OCI-LY1 (cell line): ENCODE measurements around the gene HSF4.

Experiments
- H2AFZ ChIP-seq: fragments of 200-600 bp; sonication (generic), shearing (Covaris generic); 2 replicates; pipeline ENCODE4 v1.6.0; 2014; ENCODE audit warnings: antibody characterized with exemption, mild to moderate bottlenecking, low read length
- H3F3A ChIP-seq: fragments of 200-600 bp; sonication (generic), shearing (Covaris generic); 2 replicates; pipeline ENCODE4 v1.6.0; 2014; ENCODE audit warnings: mild to moderate bottlenecking, antibody characterized with exemption, low read length, moderate library complexity; ENCODE audit not compliant: insufficient read depth
- H3K27ac ChIP-seq: fragments of 200-600 bp; sonication (generic); 2 replicates; pipeline ENCODE4 v1.5.1; 2014; ENCODE audit warnings: low read length, mixed run types, mild to moderate bottlenecking, low read depth; ENCODE audit not compliant: poor library complexity, severe bottlenecking
- H3K27me3 ChIP-seq: fragments of 200-600 bp; sonication (generic); 2 replicates; pipeline ENCODE4 v1.6.0; 2014; ENCODE audit warnings: antibody characterized with exemption, mild to moderate bottlenecking, low read length, moderate library complexity; ENCODE audit not compliant: insufficient read depth
- H3K36me3 ChIP-seq: fragments of 200-600 bp; sonication (generic); 2 replicates; pipeline ENCODE4 v1.6.1; 2014; ENCODE audit warnings: mild to moderate bottlenecking, antibody characterized with exemption, low read length, moderate library complexity, mixed read lengths; ENCODE audit not compliant: insufficient read depth
- H3K4me1 ChIP-seq: fragments of 200-600 bp; sonication (generic); 2 replicates; pipeline ENCODE4 v1.5.1; 2014; ENCODE audit warnings: mild to moderate bottlenecking, low read length, moderate library complexity; ENCODE audit not compliant: insufficient read depth, severe bottlenecking
- H3K4me2 ChIP-seq: fragments of 200-600 bp; sonication (generic), shearing (Covaris generic); 2 replicates; pipeline ENCODE4 v1.6.1; 2014; ENCODE audit warnings: low read length
- H3K4me3 ChIP-seq: fragments of 200-600 bp; sonication (generic); 2 replicates; pipeline ENCODE4 v1.5.1; 2014; ENCODE audit warnings: low read length, low read depth, mild to moderate bottlenecking, mixed read lengths; ENCODE audit not compliant: poor library complexity, severe bottlenecking
- H3K79me2 ChIP-seq: fragments of 200-600 bp; shearing (Covaris generic); 2 replicates; pipeline ENCODE4 v1.6.1; 2016; ENCODE audit warnings: mixed run types, low read length, mixed read lengths; ENCODE audit not compliant: insufficient read depth
- H3K9ac ChIP-seq: fragments of 200-600 bp; sonication (generic), shearing (Covaris generic); 2 replicates; pipeline ENCODE4 v1.6.1; 2014; ENCODE audit warnings: mild to moderate bottlenecking, low read length, mixed read lengths
- H3K9me2 ChIP-seq: fragments of 200-600 bp; sonication (generic), shearing (Covaris generic); 2 replicates; pipeline ENCODE4 v1.6.1; 2014; ENCODE audit warnings: low read depth, mild to moderate bottlenecking, low read length, mixed read lengths
- H3K9me3 ChIP-seq: fragments of 200-600 bp; shearing (Covaris generic); 2 replicates; pipeline ENCODE4 v1.6.1; 2014; ENCODE audit warnings: low read length, mixed read lengths
- H4K20me1 ChIP-seq: fragments of 200-600 bp; sonication (generic), shearing (Covaris generic); 2 replicates; pipeline ENCODE4 v1.6.0; 2016; ENCODE audit warnings: mild to moderate bottlenecking, low read length; ENCODE audit not compliant: insufficient read depth
- CTCF ChIP-seq: fragments of 200-600 bp; sonication (generic), shearing (Covaris generic); IDR thresholded peaks from 2 replicates; pipeline ENCODE4 v1.5.1; 2017; ENCODE audit warnings: mild to moderate bottlenecking, antibody characterized with exemption, low read length, moderate library complexity, mixed read lengths
- EZH2 ChIP-seq: fragments of 200-600 bp; sonication (generic), shearing (Covaris generic); IDR thresholded peaks from 2 replicates; pipeline ENCODE4 v1.8.0; 2017; ENCODE audit warnings: borderline replicate concordance, mixed run types, mild to moderate bottlenecking, antibody characterized with exemption, low read length, moderate library complexity, mixed read lengths

HSF4 gene

GRCh38 chr16:67202426-67202825 is 37.9 kb downstream of the HSF4 start:
- Histone ChIP-seq H3K9me3 (no peaks in the 10 kb centered on the region), H3K4me1 (peaks cover 16% of the 10 kb centered on the region), H3K4me2 (no peak overlapping the region), H3K9ac (no peak overlapping the region), H3K36me3 (peaks cover 54% of the 10 kb centered on the region), H4K20me1 (no peaks in the 10 kb centered on the region), H3K27ac (no peak overlapping the region), H3K27me3 (no peaks in the 10 kb centered on the region), H3K79me2 (no peaks in the 10 kb centered on the region), H3F3A (no peaks in the 10 kb centered on the region), H3K9me2 (no peaks in the 10 kb centered on the region), H2AFZ (no peak overlapping the region), H3K4me3 (no peak overlapping the region)
- no peak for TF ChIP-seq EZH2
- no peak for TF ChIP-seq CTCF

- H3K27me3 ChIP-seq = no peaks in the 10 kb centered on the region
- no peaks in the 10 kb centered on the region for H4K20me1 ChIP-seq
- H3K9me3 ChIP-seq = no peaks in the 10 kb centered on the region
- no peak overlapping the region for H3K4me3 ChIP-seq
- no peak overlapping the region for H3K4me2 ChIP-seq
- H2AFZ ChIP-seq = no peak overlapping the region
- peaks cover 11% of the 10 kb centered on the region for H3K4me1 ChIP-seq
- H3K36me3 ChIP-seq = peaks cover 48% of the 10 kb centered on the region
- no peaks in the 10 kb centered on the region for H3F3A ChIP-seq
- no peaks in the 10 kb centered on the region for H3K9me2 ChIP-seq
- H3K27ac ChIP-seq = no peak overlapping the region
- TF ChIP-seq CTCF = no peak
- no peak for TF ChIP-seq EZH2
- H3K9ac ChIP-seq = no peak overlapping the region
- H3K79me2 ChIP-seq = no peaks in the 10 kb centered on the region
These were observed 38.5 kb downstream of the HSF4 start for GRCh38 chr16:67202956-67203493.

GRCh38 chr16:67204076-67204475 is 39.5 kb downstream of the HSF4 start:
- H3K4me1 ChIP-seq = peaks cover 2% of the 10 kb centered on the region
- H2AFZ ChIP-seq = no peak overlapping the region
- no peaks in the 10 kb centered on the region for H3K9me3 ChIP-seq
- no peaks in the 10 kb centered on the region for H3K27me3 ChIP-seq
- H3K79me2 ChIP-seq = no peaks in the 10 kb centered on the region
- H3K9me2 ChIP-seq = no peaks in the 10 kb centered on the region
- H3K36me3 ChIP-seq = peaks cover 42% of the 10 kb centered on the region
- no peak overlapping the region for H3K9ac ChIP-seq
- no peak overlapping the region for H3K27ac ChIP-seq
- H4K20me1 ChIP-seq = no peaks in the 10 kb centered on the region
- no peak overlapping the region for H3K4me3 ChIP-seq
- H3K4me2 ChIP-seq = no peak overlapping the region
- TF ChIP-seq CTCF = no peak
- no peak for TF ChIP-seq EZH2
- no peaks in the 10 kb centered on the region for H3F3A ChIP-seq
